Suprapubic skin (tissue), 4 donors: ENCODE results near the gene CFC1.
"Not testable (repeated sequence)": the region's sequence is repeated elsewhere in the genome, so short reads cannot be mapped to it uniquely, and the experiment has no call there.

Experiments used
- CTCF ChIP-seq, 2 donors: fragments of 200-600 bp in 1 of 2; fragments of 450-650 bp in 1 of 2; sonication (generic) in 1 of 2; IDR thresholded peaks; one replicate each; pipeline ENCODE4 v1.5.1; 2016 to 2019; ENCODE audit warnings: antibody characterized with exemption in 2 of 2, mild to moderate bottlenecking in 1 of 2, moderate library complexity in 1 of 2
- EP300 ChIP-seq: sonication (generic); formaldehyde crosslinking; IDR thresholded peaks from one replicate; pipeline ENCODE4 v1.6.1; 2017; ENCODE audit warnings: antibody characterized with exemption
- POLR2A ChIP-seq, 2 donors: fragments of 450-650 bp; IDR thresholded peaks; one replicate each; pipeline ENCODE4 v1.6.1; 2017; ENCODE audit warnings: antibody characterized with exemption in 2 of 2, mild to moderate bottlenecking in 2 of 2, moderate library complexity in 2 of 2
- POLR2AphosphoS5 ChIP-seq, 3 donors: sonication (generic); formaldehyde crosslinking; IDR thresholded peaks; one replicate each; pipeline ENCODE4 v1.6.1; 2017; ENCODE audit warnings: antibody characterized with exemption in 3 of 3

- not testable (repeated sequence) for TF ChIP-seq POLR2A (IDR thresholded peaks at IDR 0.05); CTCF (IDR thresholded peaks at IDR 0.05); EP300; POLR2AphosphoS5 (IDR thresholded peaks at IDR 0.05)
Observed at GRCh38 chr2:130601648-130602302, 2.4 kb upstream of the CFC1 start.
